PC-9 (cell line): Measurements from ENCODE around the gene VAV3.

ENCODE experiments used
- CTCF ChIP-seq: fragments of 200-600 bp; sonication (generic); conservative IDR thresholded peaks from 2 replicates; pipeline ENCODE4 v1.6.1; 2017; ENCODE audit warnings: mixed run types, antibody characterized with exemption, mild to moderate bottlenecking, moderate library complexity
- EZH2 ChIP-seq: fragments of 200-600 bp; sonication (generic); IDR thresholded peaks from 2 replicates; pipeline ENCODE4 v1.8.0; 2017; ENCODE audit warnings: antibody characterized with exemption, low read depth

- TF ChIP-seq CTCF (no peak), EZH2 (no peak)
Observed at GRCh38 chr1:107963008-107963407, 2.0 kb downstream of the VAV3 start.
